Posterior vena cava (tissue), 2 donors: ENCODE data around the gene PSMD1. TPM values are rescaled to one million over a fixed set of nuclear protein-coding genes. Genes with fewer than 3 reads are reported as not detected.
"Not testable (repeated sequence)": the region's sequence is repeated elsewhere in the genome, so short reads cannot be mapped to it uniquely, and the experiment has no call there.

Experiments used
- DNase-seq: peaks from one replicate; pipeline ENCODE4 v3.0.0-alpha.2; 2020; ENCODE audit warnings: low spot score
- intact Hi-C, 2 donors: fragments of 100-400 bp; cut with DNase I; formaldehyde crosslinking; loops; one replicate each; pipeline versions ENCODE4 v1.14.1 to v1.14.2; 2022 to 2023
- total RNA-seq, 2 donors: library from RNA; stranded (reverse); fragmentation: NEBNext Ultra II Directional; extraction: Animal tissue kit (Norgen Biotek cat#: 25700); gene quantifications; one replicate each; pipeline ENCODE4 v1.2.1, GENCODE V29; 2021
- donor health status: DM: yes; HTN: yes; CAD: no.
- donor health status: DM: yes; HTN: yes; CAD: no.

PSMD1 gene
- total RNA-seq, 2 donors from 2014 or later = 76.9 to 89.3 TPM

DNA sequence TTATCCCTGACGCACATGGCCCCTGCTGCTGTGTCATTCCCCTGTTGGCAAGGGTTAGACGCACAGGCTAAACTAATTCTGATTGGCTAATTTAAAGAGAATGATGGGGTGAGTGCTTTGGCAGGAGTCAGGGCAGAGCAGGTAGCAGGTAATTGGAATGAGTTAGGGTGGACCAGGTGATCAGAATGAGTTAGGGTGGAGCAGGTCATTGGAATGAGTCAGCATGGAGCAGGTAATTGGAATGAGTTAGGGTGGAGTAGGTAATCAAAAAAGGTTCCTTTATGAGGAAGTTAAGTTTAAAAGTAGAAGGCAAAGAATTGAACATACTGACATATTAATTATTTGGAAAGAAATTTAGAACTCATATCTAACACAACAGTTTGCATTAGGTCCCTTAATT, 43.7 kb downstream of the PSMD1 start:
- not testable (repeated sequence) for DNase-seq
- intact Hi-C loops = loop anchor here (10.0 kb wide), 2 partner anchors 304 to 314 kb away; no protein-coding TSS in a partner anchor

DNA sequence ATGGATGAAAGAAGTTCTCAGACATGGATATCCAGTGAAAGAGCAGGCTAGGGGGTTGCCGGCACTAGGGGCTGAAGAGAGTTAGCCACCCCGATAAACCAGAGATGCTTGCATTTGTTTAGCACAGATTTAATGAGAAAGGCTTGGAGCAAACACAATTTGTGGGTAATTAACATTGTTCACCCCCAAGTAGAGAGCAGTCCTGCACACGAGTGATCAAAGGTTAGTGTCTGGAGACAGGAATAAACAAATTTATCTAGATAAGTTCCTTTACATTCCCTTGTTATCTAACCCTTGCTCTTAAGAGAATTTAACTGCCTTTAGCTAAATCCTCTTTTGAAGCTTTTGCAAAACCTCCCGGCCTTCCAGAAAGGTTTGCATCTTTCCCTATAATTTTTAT, 44.3 kb downstream of the PSMD1 start:
- intact Hi-C loops = loop anchor here (10.0 kb wide), 2 partner anchors 304 to 314 kb away; no protein-coding TSS in a partner anchor
- DNase-seq = no peak

DNA sequence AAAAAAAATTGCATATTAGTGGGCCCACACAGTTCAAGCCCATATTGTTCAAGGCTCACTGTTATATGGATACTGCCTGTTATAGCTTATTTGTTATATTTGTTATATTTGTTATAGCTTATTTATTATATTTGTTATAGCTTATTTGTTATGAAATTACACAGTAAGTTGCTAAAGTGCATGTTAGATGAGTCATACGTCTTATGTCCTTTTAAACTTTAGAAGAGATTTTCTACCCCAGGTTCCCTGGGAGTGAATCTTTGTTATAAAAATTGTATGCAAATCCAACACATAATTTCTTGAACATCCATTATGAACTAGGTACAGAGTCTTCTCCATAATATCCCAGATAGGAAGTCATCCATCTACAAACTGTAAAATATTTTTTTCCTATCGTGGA, 46.1 kb downstream of the PSMD1 start:
- intact Hi-C loops = loop anchor here (10.0 kb wide), 2 partner anchors 302 to 312 kb away; no protein-coding TSS in a partner anchor
- no peak for DNase-seq

DNA sequence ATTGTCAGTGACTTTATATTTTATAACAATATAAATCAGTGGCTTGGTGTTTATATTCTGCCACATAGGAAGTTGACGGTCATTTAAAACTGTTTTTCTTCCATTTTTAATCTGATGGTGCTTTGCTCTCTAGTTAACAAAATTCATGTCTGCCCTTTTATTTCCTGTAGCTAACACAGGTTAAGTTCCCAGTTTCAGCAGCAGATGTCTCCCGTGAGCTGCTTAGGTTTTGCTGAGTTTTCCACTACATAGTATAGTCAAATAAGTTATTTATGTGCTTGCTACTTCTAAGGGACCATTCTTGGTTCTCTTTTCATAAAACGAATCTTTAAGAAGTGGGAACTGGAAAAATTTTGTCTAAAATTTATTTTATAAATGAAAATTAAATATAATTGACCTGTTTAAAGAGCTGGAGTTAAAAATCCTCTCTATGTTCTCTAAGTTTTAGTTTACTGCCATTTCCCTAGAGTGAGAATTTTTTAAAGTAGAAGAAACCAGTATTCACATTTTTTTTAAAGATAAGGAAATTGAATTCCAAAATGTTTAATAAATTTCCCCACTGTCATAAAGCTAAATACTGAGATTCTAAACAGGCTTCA, 47.5 kb downstream of the PSMD1 start:
- no peak for DNase-seq
- intact Hi-C loops = loop anchor here (10.0 kb wide), 2 partner anchors 301 to 311 kb away; no protein-coding TSS in a partner anchor

DNA sequence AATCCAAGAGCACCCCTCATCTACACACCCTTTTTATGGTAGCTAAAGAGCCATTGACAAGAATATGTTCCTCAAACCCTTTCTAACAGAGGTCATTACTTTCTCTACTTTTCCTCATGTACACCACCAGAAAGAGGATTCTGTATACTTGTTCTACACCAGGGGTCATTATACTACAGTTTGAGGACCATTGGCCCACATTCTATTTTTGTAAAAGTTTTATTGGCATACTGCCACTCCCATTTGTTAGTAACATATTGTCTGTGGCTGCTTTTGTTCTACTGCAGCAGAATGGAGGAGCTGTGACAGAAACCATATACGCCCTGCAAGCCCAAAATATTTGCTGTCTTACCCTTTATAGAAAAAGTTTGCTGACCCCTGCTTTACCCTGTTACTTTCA, 53.9 kb downstream of the PSMD1 start:
- intact Hi-C loops = loop anchor here in 1 of 2 donors (5.0 kb wide), 1 partner anchor 82 kb away; no protein-coding TSS in a partner anchor
- DNase-seq = no peak

DNA sequence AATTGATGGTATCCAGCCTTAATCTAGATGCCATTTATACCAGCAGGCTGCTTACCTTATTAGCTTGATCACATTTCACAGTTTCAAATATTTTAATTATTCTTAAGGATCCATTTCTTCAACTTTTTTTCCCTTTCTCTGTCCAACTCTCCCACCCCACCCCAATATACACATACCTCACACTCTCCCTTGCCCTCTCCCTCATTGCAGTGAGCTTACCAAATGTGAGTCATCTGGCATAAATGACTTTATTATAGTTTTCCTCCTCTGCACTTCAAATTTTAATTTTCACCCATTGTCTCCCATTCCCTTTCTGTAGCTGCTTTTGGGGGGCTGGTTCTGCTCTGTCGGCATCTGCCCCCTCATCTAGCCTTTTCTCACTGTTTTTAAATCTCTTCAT, 55.3 kb downstream of the PSMD1 start:
- DNase-seq = no peak
- intact Hi-C loops = loop anchor here in 1 of 2 donors (5.0 kb wide), 1 partner anchor 80 kb away; no protein-coding TSS in a partner anchor

DNA sequence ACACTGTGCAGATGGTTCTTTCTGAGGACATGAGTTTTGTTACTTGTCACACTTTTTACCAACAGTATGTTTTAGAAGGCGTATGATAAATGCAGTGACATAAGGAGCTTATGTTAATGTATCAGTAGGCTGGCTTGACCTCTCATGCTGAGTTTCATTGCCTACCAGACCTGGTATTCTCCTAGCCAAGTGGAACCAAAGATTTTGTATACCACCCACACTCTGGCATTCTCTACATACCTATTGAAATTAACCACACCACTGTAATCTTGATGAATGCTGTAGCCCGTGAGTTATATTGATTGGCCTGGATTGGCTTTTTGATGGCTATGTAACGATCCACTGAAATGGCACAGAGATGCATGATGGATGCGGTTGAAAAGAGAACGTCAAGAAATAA, 56.8 kb downstream of the PSMD1 start:
- intact Hi-C loops = loop anchor here in 1 of 2 donors (5.0 kb wide), 1 partner anchor 79 kb away; no protein-coding TSS in a partner anchor
- DNase-seq = no peak

DNA sequence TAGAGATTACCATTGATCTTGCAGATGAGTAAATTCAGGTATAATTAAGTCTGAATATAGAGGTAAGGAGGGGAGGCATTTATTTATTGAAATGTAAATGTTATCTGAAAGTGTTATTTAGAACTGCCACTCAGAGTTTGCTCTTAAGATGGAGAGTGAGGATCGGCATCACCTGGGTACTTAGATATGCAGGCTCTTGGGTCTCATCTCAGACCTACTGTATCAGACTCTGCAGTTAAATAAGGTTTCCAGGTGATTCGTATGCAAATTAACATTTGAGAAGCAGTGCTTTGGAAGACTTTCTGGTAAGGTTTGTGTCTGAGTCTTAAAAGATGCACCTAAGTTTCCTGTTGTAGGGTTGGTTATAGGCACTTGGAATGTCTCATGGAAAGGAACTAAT, 59.0 kb downstream of the PSMD1 start:
- intact Hi-C loops = no loop called here
- no peak for DNase-seq

DNA sequence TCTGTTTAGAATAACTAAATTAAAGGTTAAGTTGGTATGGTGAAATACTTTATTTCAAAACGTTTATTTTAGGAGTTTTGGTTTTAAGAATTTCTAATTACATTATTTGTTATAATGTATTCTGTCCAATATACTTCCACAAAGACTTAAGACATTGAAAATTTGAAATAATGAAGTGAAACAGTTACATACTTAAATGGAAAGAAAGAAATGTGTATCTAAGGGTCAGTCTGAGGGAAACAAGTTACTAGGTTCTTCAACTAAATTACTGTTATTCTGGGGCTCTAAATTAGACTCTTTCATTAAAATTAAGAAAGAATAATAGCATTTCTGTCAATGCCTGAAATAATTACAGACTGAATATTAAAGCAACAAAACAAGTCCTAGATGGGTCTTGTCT, 60.5 kb downstream of the PSMD1 start:
- intact Hi-C loops = no loop called here
- no peak for DNase-seq

DNA sequence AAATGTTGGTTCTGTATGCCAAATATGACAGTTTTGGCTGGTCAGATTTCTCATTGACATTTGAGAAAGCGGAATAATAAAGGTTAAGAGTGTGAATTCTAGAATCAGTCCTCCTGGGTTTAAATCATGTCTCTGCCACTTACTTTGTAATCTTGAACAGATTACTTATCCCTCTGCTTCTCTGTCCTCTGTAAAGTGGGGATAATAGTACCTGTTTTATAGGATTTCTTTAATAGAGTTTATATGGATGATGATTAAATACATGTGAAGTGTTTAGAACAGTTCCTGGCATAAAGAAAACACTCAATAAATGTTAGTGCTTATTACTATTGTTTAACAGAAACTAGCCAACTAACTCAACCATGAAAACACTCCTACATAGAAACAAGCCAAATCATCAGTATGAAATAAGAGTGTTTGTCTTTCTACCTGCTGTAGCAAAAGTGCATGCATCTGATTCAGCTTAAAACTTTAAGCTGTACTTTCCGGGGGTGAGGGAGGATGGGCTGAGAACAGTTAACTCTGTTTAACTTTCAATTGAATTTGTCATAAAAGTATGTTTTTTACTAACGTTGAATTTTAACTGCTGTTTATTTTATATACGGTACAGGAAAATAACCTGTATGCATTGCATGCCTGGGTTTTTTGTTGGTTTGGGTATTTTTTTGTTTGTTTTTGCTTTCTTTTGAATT, 61.4 kb downstream of the PSMD1 start:
- no peak for DNase-seq
- intact Hi-C loops = no loop called here

DNA sequence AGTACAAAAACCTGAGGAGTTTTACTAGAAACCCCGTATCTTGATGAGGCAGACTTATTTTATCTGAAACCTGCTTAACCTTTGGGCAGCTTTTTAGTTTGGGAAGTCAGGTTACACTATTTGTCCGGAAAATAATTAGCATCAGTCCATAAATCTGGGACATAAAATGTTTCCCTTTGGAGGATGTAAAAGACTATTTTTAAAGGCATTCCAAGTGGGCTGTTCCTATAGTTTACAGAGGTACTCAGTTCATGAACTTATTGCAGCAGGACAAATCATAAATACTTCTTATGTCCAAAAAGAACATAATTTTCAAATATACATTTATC, 61.9 kb downstream of the PSMD1 start:
- intact Hi-C loops = no loop called here
- no peak for DNase-seq

DNA sequence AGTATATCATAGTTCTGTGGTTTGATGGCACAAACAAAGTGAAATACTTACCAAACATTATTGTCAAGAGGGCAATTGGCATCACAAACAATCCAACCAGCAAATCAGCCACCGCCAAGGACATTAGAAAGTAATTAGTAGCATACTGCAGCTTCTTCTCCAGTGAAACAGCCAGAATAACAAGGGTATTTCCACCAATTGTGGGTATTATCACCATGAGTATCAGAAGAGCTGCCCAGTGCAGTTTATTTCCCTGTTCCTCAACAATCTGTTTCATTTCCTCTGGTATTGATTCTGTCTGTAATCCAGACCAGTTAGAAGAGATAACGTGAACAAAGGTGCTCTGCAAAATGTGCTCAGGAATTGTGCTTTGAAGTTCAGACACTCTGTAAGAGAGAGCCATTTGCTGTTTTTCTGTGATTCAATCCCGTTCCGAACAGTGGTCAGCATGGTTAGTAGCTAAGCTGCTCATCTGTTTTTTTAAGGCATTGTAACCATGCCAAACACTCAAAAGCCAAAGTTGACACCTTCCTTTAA, 66.8 kb downstream of the PSMD1 start:
- intact Hi-C loops = no loop called here

DNA sequence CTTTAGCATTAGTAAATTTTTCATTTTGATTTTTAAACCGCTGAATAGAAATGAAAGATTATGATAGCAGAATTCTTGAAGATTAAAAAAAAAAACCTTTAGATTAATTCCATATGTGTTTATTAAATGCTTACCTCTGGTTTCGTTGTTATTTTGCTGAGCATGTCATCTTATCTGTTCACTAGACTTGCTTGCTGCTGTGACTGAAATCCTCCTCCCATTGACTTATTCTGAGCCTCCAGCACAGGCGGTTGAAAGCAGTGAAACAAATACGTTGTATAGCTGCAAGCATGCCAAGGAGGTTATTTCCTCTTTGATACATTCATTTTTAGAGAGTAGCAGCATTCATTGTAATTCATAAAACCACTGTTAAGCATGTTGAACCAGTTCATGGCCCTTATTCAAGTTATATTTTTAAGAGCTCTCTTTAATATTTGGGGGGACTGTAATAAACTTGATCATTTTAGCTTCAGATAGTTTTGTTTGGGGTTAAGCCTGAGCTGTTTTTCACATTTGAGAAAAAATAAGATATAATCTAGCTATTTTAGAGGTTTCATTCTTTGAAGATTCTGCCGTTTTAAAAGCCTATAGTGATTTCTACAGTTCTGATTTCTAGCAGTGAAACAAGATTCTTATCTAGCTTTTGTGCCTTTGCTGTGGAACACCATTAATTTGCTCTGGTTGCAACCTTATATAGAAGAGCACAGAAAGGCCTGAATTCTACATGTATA, 68.3 kb downstream of the PSMD1 start, which contains the start of gene HTR2B:
TSS of gene HTR2B (minus strand) at position 205 of the 731 bp plus-strand sequence. CDS start 1,278 bp downstream, outside the sequence.
- intact Hi-C loops = no loop called here
- DNase-seq = no peak

More for the DNA sequence above, 66.8 kb downstream of the PSMD1 start:
- no peak for DNase-seq

DNA sequence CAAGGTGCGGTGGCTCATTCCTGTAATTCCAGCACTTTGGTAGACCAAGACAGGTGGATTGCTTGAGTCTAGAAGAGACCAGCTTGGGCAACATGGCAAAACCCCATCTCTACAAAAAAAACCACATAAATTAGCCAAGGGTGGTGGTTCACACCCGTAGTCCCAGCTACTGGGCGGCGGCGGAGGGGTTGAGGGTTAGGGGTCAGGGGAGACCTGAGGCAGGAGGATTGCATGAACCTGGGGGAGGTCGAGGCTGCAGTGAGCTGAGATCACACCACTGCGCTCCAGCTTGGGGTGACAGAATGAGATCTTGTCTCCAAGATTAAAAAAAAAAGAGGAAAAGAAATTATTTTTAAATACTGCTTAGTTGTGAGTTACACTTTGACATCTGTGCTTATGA, 69.5 kb downstream of the PSMD1 start:
- intact Hi-C loops = no loop called here

DNA sequence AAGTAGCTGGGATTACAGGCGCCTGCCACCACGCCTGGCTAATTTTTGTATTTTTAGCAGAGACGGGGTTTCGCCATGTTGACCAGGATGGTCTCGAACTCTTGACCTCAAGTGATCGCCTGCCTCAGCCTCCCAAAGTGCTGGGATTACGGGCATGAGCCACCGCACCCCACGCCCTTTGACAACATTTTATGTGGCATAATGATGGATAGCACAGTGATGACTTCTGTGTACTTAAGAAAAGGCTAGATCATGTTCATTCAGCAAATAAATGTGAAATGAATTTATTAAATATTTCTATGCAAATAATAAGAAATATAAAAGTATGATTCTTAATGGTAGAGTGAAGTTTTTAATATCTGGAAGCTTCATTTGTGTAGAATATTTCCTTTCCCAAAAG, 70.8 kb downstream of the PSMD1 start:
- DNase-seq = no peak
- intact Hi-C loops = no loop called here

More for the DNA sequence above, 69.5 kb downstream of the PSMD1 start:
- no peak for DNase-seq

DNA sequence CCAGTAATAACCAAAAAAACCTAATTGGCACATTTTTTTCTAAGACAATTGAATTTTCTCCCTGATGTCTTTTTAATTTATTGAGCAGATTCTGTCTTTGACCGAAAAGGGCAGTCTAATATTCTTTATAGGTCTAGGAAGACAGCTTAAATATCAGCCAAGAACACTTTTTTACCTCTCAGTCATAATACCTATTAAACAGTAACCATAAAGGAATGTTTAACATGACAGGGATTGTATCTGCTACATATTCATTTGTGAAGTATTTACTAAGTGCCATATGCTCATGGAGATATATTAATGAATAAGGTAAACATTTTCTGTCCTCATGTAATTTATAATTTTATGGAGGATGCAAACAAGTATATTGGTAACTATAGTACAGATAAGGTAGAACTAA, 71.3 kb downstream of the PSMD1 start:
- no peak for DNase-seq
- intact Hi-C loops = no loop called here

DNA sequence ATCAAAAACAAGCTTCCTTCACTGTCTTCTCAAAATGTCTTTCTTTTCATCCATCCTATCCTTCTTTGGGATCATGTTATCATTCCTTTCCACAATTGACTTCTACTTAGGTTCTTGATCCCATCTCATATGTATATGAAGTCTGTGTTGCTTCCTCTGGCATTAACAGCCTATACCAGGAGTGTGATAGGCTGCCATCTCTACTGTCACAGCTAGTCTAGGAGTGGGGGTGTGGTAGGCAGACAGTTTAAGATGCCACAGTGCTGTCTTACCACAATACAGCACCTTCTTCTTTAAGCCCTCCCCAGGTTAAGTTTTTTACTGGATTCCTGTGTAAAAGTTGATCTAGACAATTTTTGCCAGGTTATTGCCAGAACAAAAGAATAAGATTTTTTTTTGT, 71.9 kb downstream of the PSMD1 start:
- intact Hi-C loops = no loop called here
- no peak for DNase-seq

DNA sequence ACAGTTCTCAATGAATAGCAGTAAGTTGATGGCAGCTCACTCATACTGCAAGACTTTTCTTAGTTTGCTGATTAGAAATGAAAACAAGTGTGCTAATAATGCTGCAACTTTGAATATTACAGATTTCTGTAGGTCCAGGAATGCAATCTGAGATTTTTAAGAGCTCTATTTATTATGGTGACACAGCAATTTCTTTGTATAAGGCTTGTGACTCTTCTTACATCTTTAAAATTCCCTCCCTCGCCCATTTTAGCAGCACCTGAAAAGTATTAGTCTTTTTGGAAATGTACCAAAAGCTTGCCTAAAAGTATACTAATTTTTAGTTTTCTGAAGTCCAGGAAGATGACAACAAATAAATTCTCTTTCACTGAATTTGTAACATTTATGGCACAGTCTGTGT, 72.5 kb downstream of the PSMD1 start:
- intact Hi-C loops = no loop called here
- DNase-seq = no peak

DNA sequence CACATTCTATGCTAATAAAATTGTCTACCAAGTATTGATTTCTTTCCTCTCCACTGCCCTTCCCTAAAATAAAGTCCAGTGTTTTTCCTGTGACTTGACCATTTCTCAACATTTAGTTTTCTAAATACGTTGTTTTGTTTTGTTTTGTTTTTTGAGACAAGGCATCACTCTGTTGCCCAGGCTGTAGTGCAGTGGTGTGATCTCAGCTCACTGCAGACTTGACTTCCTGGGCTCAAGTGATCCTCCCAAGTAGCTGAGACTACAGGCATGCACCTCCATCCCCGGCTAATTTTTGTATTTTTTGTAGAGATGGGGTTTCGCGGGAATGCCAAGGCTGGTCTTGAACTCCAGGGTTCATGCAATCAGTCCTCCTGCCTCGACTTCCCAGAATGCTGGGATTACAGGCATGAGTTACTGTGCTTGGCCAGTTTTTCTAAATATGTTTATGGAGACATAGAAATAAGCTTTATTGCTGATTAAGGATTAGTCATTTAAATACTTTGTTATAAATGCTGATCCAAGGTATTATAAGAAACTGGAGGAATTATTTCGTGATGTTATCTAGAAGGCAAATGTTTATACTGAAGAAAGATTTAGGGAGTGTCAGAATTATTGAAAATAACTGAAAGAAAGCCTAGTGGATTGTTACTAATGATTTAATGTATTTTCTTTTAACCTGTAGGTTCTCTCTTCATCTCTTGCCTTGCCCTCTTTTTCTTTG, 73.8 kb downstream of the PSMD1 start:
- DNase-seq = no peak
- intact Hi-C loops = no loop called here
